GM18867 (cell line): Measurements from ENCODE around the gene MKLN1.
"Not testable (repeated sequence)": the region's sequence is repeated elsewhere in the genome, so short reads cannot be mapped to it uniquely, and the experiment has no call there.

ENCODE experiments used
- ATAC-seq: cut with Tn5 transposase; IDR thresholded peaks from one replicate; pipeline ENCODE4 v1.9.1; 2021; ENCODE audit warnings: mild to moderate bottlenecking, moderate library complexity; ENCODE audit not compliant: unreplicated experiment

The MKLN1 gene

GRCh38 chr7:131327626-131328376 is at the start of gene MKLN1:
MKLN1 (plus strand) TSS chr7:131327876; CDS start chr7:131327900, 24 bp downstream.
- peak; percentile 94 for ATAC-seq

- no peak for ATAC-seq
Measured at GRCh38 chr7:131279044-131279443, 48.6 kb upstream of the MKLN1 start.

- no peak for ATAC-seq
Measured at GRCh38 chr7:131281266-131282048, 46.2 kb upstream of the MKLN1 start.

GRCh38 chr7:131284702-131285419 is 42.8 kb upstream of the MKLN1 start:
- ATAC-seq, result no peak

GRCh38 chr7:131285556-131285955 is 42.1 kb upstream of the MKLN1 start:
- ATAC-seq, result no peak

- ATAC-seq, result no peak
Measured at GRCh38 chr7:131288450-131288849, 39.2 kb upstream of the MKLN1 start.

- ATAC-seq, result no peak
Measured at GRCh38 chr7:131289051-131289450, 38.6 kb upstream of the MKLN1 start.

- no peak for ATAC-seq
Measured at GRCh38 chr7:131292141-131292905, 35.4 kb upstream of the MKLN1 start.

- ATAC-seq, result no peak
Measured at GRCh38 chr7:131293018-131293417, 34.7 kb upstream of the MKLN1 start.

GRCh38 chr7:131294553-131294952 is 33.1 kb upstream of the MKLN1 start:
- no peak for ATAC-seq

GRCh38 chr7:131298608-131298992 is 29.1 kb upstream of the MKLN1 start:
- ATAC-seq, result no peak

GRCh38 chr7:131299074-131299473 is 28.6 kb upstream of the MKLN1 start:
- ATAC-seq, result no peak

GRCh38 chr7:131300078-131300477 is 27.6 kb upstream of the MKLN1 start:
- no peak for ATAC-seq

- no peak for ATAC-seq
Measured at GRCh38 chr7:131300572-131301466, 26.9 kb upstream of the MKLN1 start.

GRCh38 chr7:131302446-131302845 is 25.2 kb upstream of the MKLN1 start:
- no peak for ATAC-seq

GRCh38 chr7:131302876-131303707 is 24.6 kb upstream of the MKLN1 start:
- no peak for ATAC-seq

- ATAC-seq, result no peak
Measured at GRCh38 chr7:131305152-131305551, 22.5 kb upstream of the MKLN1 start.

GRCh38 chr7:131306041-131306440 is 21.6 kb upstream of the MKLN1 start:
- not testable (repeated sequence) for ATAC-seq

GRCh38 chr7:131306777-131307176 is 20.9 kb upstream of the MKLN1 start:
- ATAC-seq, result no peak
